Transverse colon (tissue), 3 donors: ENCODE results near the gene METTL9.
"Not testable (repeated sequence)": the region's sequence is repeated elsewhere in the genome, so short reads cannot be mapped to it uniquely, and the experiment has no call there.

Experiments used
- POLR2A ChIP-seq: fragments of 450-650 bp; IDR thresholded peaks from one replicate; pipeline ENCODE4 v1.6.1; 2016; ENCODE audit warnings: antibody characterized with exemption, mild to moderate bottlenecking, moderate library complexity
- TF ChIP-seq, protein P1 (sequence below), 5 experiments: fragments of 200-600 bp in 3 of 5; fragments of 450-650 bp in 2 of 5; sonication (generic) in 3 of 5; IDR thresholded peaks; 1 replicate in 2 of 5; 2 replicates in 3 of 5; pipeline ENCODE4 v1.5.1; 2016 to 2017; ENCODE audit warnings: antibody characterized with exemption in 5 of 5, inconsistent platforms in 3 of 5, mild to moderate bottlenecking in 2 of 5, moderate library complexity in 1 of 5

DNA sequence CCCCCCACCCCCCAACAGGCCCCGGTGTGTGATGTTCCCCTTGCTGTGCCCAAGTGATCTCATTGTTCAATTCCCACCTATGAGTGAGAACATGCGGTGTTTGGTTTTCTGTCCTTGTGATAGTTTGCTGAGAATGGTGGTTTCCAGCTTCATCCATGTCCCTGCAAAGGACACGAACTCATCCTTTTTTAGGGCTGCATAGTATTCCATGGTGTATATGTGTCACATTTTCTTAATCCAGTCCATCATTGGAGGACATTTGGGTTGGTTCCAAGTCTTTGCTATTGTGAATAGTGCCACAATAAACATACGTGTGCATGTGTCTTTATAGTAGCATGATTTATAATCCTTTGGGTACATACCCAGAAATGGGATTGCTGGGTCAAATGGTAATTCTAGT, 91.6 kb downstream of the METTL9 start:
- TF ChIP-seq, protein P1, sequence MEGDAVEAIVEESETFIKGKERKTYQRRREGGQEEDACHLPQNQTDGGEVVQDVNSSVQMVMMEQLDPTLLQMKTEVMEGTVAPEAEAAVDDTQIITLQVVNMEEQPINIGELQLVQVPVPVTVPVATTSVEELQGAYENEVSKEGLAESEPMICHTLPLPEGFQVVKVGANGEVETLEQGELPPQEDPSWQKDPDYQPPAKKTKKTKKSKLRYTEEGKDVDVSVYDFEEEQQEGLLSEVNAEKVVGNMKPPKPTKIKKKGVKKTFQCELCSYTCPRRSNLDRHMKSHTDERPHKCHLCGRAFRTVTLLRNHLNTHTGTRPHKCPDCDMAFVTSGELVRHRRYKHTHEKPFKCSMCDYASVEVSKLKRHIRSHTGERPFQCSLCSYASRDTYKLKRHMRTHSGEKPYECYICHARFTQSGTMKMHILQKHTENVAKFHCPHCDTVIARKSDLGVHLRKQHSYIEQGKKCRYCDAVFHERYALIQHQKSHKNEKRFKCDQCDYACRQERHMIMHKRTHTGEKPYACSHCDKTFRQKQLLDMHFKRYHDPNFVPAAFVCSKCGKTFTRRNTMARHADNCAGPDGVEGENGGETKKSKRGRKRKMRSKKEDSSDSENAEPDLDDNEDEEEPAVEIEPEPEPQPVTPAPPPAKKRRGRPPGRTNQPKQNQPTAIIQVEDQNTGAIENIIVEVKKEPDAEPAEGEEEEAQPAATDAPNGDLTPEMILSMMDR (IDR thresholded peaks at IDR 0.05): not testable (repeated sequence)
- TF ChIP-seq POLR2A: not testable (repeated sequence)
